Left ventricle myocardium superior (tissue), 1 donor: ENCODE results near the gene MYO16. TPM values are rescaled to one million over a fixed set of nuclear protein-coding genes. Genes with fewer than 3 reads are reported as not detected.

Experiments used
- ATAC-seq: fragments of 200-7000 bp; cut with Tn5 transposase; one replicate; pipeline ENCODE4 v1.9.1; 2020; ENCODE audit warnings: mild to moderate bottlenecking, moderate library complexity
- DNase-seq: peaks from one replicate; pipeline ENCODE4 v3.0.0-alpha.2; 2020
- intact Hi-C: fragments of 100-400 bp; cut with micrococcal nuclease; formaldehyde crosslinking; loops from one replicate; pipeline ENCODE4 v1.11.0; 2022
- total RNA-seq: library from RNA; stranded (reverse); fragmentation: NEBNext Ultra II Directional; extraction: Animal tissue kit (Norgen Biotek cat#: 25700); gene quantifications from one replicate; pipeline ENCODE4 v1.2.1, GENCODE V29; 2021
- donor health status: DM: no; HTN: yes; CAD: no; lungs with severe emphysema.

Gene MYO16
- total RNA-seq, 1 donor from 2014 or later = 0.74 TPM

DNA sequence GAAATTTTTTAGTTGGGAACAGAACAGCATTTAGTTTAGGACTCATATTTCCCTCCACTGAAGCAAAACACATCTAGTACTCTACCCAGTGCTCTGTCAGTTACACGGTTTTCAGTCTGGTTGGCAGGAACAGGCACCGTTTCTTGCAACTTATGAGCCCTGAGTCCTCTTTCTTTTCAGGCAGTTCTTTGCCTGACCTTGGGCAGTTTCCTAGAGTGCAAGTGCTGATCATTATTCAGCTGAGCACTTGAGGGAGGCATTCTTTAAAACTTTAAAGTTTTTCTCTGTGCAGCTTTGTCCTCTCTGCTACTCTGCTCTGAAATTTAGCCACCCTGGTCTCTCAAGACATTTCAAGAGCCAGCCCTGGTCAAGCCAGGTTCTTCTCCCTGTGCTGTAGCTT is 96.1 kb downstream of the MYO16 start:
- ATAC-seq (no peak), DNase-seq (no peak)
- intact Hi-C loops = no loop called here

- intact Hi-C loops = no loop called here
- DNase-seq (no peak), ATAC-seq (no peak)
Observed at GRCh38 chr13:108728370-108728769, 99.0 kb downstream of the MYO16 start.

- intact Hi-C loops = no loop called here
- no peak for DNase-seq
Observed at GRCh38 chr13:108733022-108733560, 103.7 kb downstream of the MYO16 start.

DNA sequence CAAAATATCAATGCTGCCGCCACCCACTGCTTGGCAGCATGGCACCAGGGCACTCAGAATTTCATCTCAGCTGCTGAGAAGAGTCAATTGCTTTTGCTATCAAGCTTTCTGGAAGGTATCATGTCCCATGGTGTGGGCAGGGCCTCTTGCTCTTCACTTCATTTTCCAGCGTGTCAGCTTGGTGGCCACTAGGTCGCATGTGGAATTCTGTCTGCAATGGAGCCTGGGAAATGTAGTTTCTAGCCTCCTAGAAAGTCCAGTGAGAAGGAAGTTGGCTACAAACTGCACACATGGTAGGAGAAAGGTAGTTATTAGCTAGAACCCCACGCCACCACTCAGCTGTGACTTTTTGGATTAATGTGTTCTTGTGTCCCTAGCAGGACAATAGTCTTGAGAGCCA is 105.3 kb downstream of the MYO16 start:
- no peak for ATAC-seq
- DNase-seq = no peak
- intact Hi-C loops = no loop called here

More at GRCh38 chr13:108733022-108733560, 103.7 kb downstream of the MYO16 start:
- ATAC-seq = no peak

- intact Hi-C loops = no loop called here
- DNase-seq = no peak
- no peak for ATAC-seq
Observed at GRCh38 chr13:108741930-108742329, 112.5 kb downstream of the MYO16 start.

- ATAC-seq (no peak), DNase-seq (no peak)
- intact Hi-C loops = no loop called here
Observed at GRCh38 chr13:108742701-108743451, 113.5 kb downstream of the MYO16 start.

- ATAC-seq (no peak), DNase-seq (no peak)
- intact Hi-C loops = no loop called here
Observed at GRCh38 chr13:108743522-108743921, 114.1 kb downstream of the MYO16 start.

DNA sequence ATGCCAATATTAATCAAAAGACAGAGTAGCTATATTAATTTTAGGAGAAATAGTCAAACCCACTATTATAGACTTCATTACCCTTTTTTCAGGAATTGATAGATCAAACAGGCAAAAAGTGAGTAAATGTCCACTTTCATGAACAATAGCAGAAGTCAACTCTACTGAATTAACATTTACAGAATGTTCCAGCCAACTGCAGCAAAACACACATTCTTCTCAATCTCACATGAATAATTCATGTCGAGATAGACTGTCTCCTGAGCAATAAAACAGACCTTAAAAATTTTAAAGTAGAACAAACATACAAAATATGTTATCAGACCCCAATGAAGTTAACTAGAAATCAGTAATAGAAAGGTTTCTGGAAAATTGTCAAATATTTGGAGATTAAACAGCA is 118.4 kb downstream of the MYO16 start:
- ATAC-seq (no peak), DNase-seq (no peak)
- intact Hi-C loops = no loop called here

DNA sequence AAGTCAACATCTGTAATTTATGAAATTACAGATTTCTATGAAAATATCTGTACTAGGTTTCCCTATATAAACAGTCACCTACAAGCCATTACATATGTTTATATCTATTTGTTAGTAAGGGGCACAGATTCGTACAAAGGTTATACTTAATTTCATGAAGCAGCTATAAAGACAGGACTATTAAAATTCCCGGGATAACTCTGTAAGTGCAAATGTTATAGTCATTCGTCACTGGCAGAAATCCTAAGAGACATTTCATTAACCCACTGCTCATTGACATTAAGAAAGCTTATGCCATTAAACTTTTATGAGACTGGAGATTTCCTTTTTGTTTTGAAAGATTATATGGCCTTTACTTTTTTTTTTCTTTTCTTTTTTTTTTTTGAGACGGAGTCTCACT is 122.9 kb downstream of the MYO16 start:
- ATAC-seq (no peak), DNase-seq (no peak)
- intact Hi-C loops = no loop called here

- intact Hi-C loops = no loop called here
- no peak for ATAC-seq
- no peak for DNase-seq
Observed at GRCh38 chr13:108755083-108755482, 125.7 kb downstream of the MYO16 start.

DNA sequence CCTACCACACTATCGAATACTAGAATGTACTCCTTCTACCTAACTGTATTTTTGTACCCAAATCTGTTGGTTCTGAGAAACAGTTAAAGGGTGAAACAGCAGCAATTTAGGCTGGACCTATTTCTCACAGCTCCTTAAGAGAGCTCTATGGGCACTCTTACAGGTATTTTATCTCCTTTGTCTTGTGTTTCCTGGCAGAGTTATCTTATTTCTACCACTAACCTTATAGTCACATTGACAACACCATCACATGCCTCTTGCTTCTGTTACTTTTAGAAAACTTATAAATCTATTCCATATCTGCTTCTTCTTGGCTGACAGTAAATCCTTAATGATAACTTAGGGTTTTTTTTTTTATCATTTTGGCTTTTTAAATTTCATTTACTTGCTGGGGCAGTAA is 130.7 kb downstream of the MYO16 start:
- intact Hi-C loops = no loop called here
- DNase-seq (no peak), ATAC-seq (no peak)

DNA sequence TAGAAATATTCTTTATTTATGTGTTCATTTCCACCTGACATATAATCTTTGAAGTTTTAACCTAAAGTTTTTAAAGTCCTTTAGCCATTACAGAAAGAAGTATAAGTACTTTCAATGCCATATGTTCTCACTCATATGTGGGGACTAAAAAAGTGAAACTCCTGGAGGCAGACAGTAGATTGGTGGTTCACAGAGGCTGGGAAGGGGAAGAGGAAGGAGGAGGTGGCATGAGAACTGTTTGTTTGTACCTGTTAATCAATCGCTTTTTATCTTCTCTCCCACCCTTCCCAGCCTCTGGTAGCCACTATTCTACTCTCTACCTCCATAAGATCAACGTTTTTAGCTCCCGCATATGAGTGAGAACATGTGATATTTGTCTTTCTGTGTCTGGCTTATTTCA is 131.1 kb downstream of the MYO16 start:
- intact Hi-C loops = no loop called here
- DNase-seq (no peak), ATAC-seq (no peak)

DNA sequence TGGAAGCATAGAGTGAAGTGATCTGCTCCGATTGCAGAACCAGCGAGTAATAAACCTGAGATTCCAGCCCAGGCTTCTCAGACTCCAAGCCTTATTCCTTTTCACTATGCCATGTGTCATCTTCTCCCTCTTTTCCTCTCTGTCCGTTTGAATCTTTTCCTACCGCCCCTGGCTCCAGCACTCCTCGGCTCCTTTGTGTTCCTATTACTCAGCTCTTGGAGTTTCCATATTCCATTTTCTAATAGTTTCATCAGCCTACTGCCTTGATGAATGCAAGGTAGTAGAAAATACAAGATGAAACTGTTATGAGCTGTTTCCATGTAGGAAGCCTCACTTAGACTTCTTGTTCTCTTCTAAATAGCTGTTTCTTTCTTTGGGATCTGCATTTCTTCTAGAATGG is 138.6 kb downstream of the MYO16 start:
- DNase-seq = no peak
- intact Hi-C loops = no loop called here
- ATAC-seq = no peak

DNA sequence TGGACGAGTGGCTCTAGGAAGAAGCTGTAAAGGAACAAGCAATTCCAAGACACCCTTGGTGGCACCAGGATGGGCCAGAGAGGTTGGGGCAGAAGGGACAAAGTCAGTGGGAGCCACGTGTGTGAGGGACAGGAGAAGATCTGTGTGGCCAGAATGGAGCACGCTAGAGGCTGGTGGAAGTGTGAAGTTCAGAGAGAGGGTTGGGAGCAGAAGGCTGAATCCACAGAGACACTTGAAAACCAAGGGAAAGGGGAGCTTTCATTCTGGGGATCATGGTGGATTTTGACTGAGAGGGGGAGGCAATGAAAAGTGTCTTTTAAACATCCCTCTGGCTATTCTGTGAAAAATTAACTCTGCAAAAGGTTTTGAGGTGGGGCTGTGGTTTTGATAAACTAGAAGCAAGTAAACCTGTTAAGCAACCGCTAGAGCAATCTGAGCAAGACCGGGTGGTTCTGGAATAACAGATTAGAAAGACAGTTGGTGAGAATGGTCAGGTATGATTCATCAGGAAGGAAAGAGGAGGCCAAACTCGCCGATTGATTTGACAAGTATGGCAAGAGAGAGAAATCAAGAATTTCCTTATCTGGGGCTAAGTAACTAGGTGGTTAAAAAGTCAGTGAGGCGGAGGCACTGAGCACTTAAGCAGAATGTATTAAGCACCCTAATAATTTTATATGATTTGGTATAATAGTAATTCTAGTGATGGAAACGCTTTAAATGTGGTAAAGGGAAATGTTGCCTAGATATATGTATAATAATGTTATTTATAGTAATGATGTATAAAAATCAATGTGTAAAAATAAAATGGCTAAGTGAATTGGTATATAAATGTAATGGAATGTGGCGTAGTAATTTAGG is 140.0 kb downstream of the MYO16 start:
- DNase-seq = no peak
- no peak for ATAC-seq
- intact Hi-C loops = no loop called here

GRCh38 chr13:108775597-108775996 is 146.2 kb downstream of the MYO16 start:
- intact Hi-C loops = no loop called here
- no peak for DNase-seq
- ATAC-seq = no peak

DNA sequence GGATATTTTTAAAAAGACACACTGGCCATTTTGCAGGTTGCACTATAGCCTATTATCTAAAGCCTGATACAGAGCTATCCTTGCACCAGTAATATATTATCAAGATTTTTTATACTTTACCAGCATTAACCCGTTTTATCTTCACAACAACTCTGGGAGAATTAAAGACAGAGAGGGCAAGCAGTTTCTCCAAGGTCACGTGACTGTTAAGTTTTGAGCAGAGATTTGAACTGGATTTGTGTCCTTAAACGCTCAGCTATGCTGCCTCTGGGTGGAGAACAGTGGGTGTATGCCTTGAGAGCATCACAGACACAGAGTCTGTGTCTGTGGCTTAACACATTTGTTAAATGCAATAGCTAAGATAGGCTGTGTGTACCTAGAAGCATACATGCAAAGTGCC is 147.2 kb downstream of the MYO16 start:
- intact Hi-C loops = no loop called here
- ATAC-seq (no peak), DNase-seq (no peak)

GRCh38 chr13:108777421-108778420 is 148.3 kb downstream of the MYO16 start:
- no peak for ATAC-seq
- no peak for DNase-seq
- intact Hi-C loops = no loop called here

DNA sequence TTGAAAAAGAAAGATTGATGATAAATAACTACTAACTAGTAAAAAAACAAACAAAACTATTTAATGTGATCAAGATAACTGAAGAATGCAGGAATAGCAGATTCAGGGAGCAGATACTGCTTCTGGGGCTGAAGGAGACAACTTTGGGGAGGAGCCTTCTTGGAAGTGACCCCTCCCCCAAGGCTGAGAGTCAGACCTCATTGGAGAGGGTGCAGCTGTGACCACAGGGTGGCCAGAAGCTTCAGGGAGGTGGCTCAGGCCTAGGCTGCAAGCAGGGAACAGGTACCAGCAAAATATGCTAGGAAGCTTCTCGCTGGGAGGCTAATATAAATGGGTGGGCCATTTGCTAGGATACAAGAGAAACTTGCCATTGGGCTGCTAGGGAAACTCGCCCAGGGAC is 149.9 kb downstream of the MYO16 start:
- intact Hi-C loops = no loop called here
- DNase-seq (no peak), ATAC-seq (no peak)

DNA sequence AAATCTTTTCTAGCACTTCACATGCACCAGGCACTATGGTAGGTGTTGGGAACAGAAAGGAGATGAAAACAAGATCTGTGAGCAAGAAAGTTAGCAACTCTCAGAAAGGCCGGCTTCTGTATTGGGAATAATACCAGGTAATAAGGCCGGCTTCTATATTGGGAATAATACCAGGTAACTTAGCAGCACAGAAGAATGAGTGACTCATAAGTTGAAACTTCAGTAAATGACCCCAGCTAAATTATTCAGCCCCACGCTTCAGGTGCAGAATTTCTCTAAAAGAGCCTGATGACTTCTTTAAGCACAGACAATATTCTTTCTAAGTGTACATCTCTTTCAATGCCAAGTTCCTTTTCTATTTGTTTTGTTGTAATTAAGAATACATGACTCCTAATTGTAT is 151.3 kb downstream of the MYO16 start:
- DNase-seq (no peak), ATAC-seq (no peak)
- intact Hi-C loops = no loop called here
